ENCODE data around the gene MR1. TPM values are rescaled to one million over a fixed set of nuclear protein-coding genes. Genes with fewer than 3 reads are reported as not detected.
A peak's percentile ranks its signal among the peaks of the same experiment; 100 is the strongest.

MR1 gene
- total and polyA plus RNA-seq, 3 donors from 2014 or later: 5.8 to 8.6 (median 7.1) TPM

GRCh38 chr1:181079382-181079781 lies 45.6 kb downstream of the MR1 start:
- Histone ChIP-seq H3K27me3 (no peaks in the 10 kb centered on the region), H3K36me3 (ENCODE audit: low read depth, missing control alignments) (no peaks in the 10 kb centered on the region), H3K4me1 (no peaks in the 10 kb centered on the region), H3K9me3 (no peaks in the 10 kb centered on the region), H3K27ac (no peak overlapping the region), H3K4me3 (no peak overlapping the region)
- WGBS, 2 donors: 83 to 84% methylated on average over 2 of the region's 2 CpGs
- intact Hi-C loops (cut with DNase I; ENCODE audit: low total_unique reads): no loop called here
- no peak for DNase-seq
- TF ChIP-seq POLR2A (IDR thresholded peaks at IDR 0.05): no peak
- no peak for TF ChIP-seq CTCF (IDR thresholded peaks at IDR 0.05)

GRCh38 chr1:181079920-181080319 lies 46.1 kb downstream of the MR1 start:
- Histone ChIP-seq H3K4me1 (no peaks in the 10 kb centered on the region), H3K27ac (no peak overlapping the region), H3K9me3 (no peaks in the 10 kb centered on the region), H3K36me3 (ENCODE audit: low read depth, missing control alignments) (no peaks in the 10 kb centered on the region), H3K27me3 (no peaks in the 10 kb centered on the region), H3K4me3 (no peak overlapping the region)
- no peak for DNase-seq
- intact Hi-C loops (cut with DNase I; ENCODE audit: low total_unique reads): no loop called here
- TF ChIP-seq POLR2A (IDR thresholded peaks at IDR 0.05): no peak
- no peak for TF ChIP-seq CTCF (IDR thresholded peaks at IDR 0.05)
- 67 to 88% methylated on average over 4 of the region's 4 CpGs for WGBS, 2 donors

- WGBS, 2 donors: 88 to 93% methylated on average over 4 of the region's 4 CpGs
- Histone ChIP-seq H3K4me1 (no peaks in the 10 kb centered on the region), H3K36me3 (ENCODE audit: low read depth, missing control alignments) (no peaks in the 10 kb centered on the region), H3K27ac (no peak overlapping the region), H3K9me3 (no peaks in the 10 kb centered on the region), H3K27me3 (no peaks in the 10 kb centered on the region), H3K4me3 (no peak overlapping the region)
- TF ChIP-seq POLR2A (IDR thresholded peaks at IDR 0.05) (no peak), CTCF (IDR thresholded peaks at IDR 0.05) (no peak)
- DNase-seq: no peak
- intact Hi-C loops (cut with DNase I; ENCODE audit: low total_unique reads): no loop called here
Observed at GRCh38 chr1:181080556-181080955, 46.8 kb downstream of the MR1 start.

GRCh38 chr1:181081395-181081794 lies 47.6 kb downstream of the MR1 start:
- H3K36me3 ChIP-seq (ENCODE audit: low read depth, missing control alignments): no peaks in the 10 kb centered on the region
- no peak for DNase-seq
- intact Hi-C loops (cut with DNase I; ENCODE audit: low total_unique reads): no loop called here
- no peak overlapping the region for H3K27ac ChIP-seq
- H3K9me3 ChIP-seq: no peaks in the 10 kb centered on the region
- WGBS, 2 donors: 76 to 78% methylated on average over 3 of the region's 3 CpGs
- H3K4me1 ChIP-seq: no peaks in the 10 kb centered on the region
- no peaks in the 10 kb centered on the region for H3K27me3 ChIP-seq
- H3K4me3 ChIP-seq: no peak overlapping the region
- TF ChIP-seq POLR2A (IDR thresholded peaks at IDR 0.05) (no peak), CTCF (IDR thresholded peaks at IDR 0.05) (no peak)

GRCh38 chr1:181083842-181084605 lies 50.2 kb downstream of the MR1 start:
- intact Hi-C loops (cut with DNase I; ENCODE audit: low total_unique reads): no loop called here
- no peak for TF ChIP-seq POLR2A (IDR thresholded peaks at IDR 0.05)
- TF ChIP-seq CTCF (IDR thresholded peaks at IDR 0.05): peak in 2 of 3 experiments; percentile 25 to 41
- Histone ChIP-seq H3K4me1 (no peaks in the 10 kb centered on the region), H3K9me3 (no peaks in the 10 kb centered on the region), H3K27me3 (no peaks in the 10 kb centered on the region), H3K4me3 (no peak overlapping the region), H3K27ac (no peak overlapping the region), H3K36me3 (ENCODE audit: low read depth, missing control alignments) (no peaks in the 10 kb centered on the region)
- DNase-seq: peak; percentile 66
- WGBS, 2 donors: 41 to 48% methylated on average over 6 of the region's 6 CpGs

Measured in testis (tissue), 3 donors.